ENCODE results near the gene TOX2.

TOX2 gene

GRCh38 chr20:43974695-43975094 is 60.0 kb downstream of the TOX2 start:
- DNase-seq (ENCODE audit: low read depth in 1 of 2, low spot score in 1 of 2) = no peak

- DNase-seq (ENCODE audit: low read depth in 1 of 2, low spot score in 1 of 2) = no peak
Observed at GRCh38 chr20:43975096-43975768, 60.6 kb downstream of the TOX2 start.

GRCh38 chr20:43976547-43976946 is 61.9 kb downstream of the TOX2 start:
- no peak for DNase-seq (ENCODE audit: low read depth in 1 of 2, low spot score in 1 of 2)

GRCh38 chr20:43977252-43977651 is 62.6 kb downstream of the TOX2 start:
- no peak for DNase-seq (ENCODE audit: low read depth in 1 of 2, low spot score in 1 of 2)

- no peak for DNase-seq (ENCODE audit: low read depth in 1 of 2, low spot score in 1 of 2)
Observed at GRCh38 chr20:43977962-43978361, 63.3 kb downstream of the TOX2 start.

GRCh38 chr20:43979576-43980105 is 65.0 kb downstream of the TOX2 start:
- no peak for DNase-seq (ENCODE audit: low read depth in 1 of 2, low spot score in 1 of 2)

- no peak for DNase-seq (ENCODE audit: low read depth in 1 of 2, low spot score in 1 of 2)
Observed at GRCh38 chr20:43981540-43981939, 66.9 kb downstream of the TOX2 start.

- no peak for DNase-seq (ENCODE audit: low read depth in 1 of 2, low spot score in 1 of 2)
Observed at GRCh38 chr20:43982016-43982415, 67.4 kb downstream of the TOX2 start.

GRCh38 chr20:43982886-43983285 is 68.2 kb downstream of the TOX2 start:
- no peak for DNase-seq (ENCODE audit: low read depth in 1 of 2, low spot score in 1 of 2)

- DNase-seq (ENCODE audit: low read depth in 1 of 2, low spot score in 1 of 2) = no peak
Observed at GRCh38 chr20:43983359-43983758, 68.7 kb downstream of the TOX2 start.

- DNase-seq (ENCODE audit: low read depth in 1 of 2, low spot score in 1 of 2) = no peak
Observed at GRCh38 chr20:43983904-43984361, 69.3 kb downstream of the TOX2 start.

- DNase-seq (ENCODE audit: low read depth in 1 of 2, low spot score in 1 of 2) = no peak
Observed at GRCh38 chr20:43984587-43984986, 69.9 kb downstream of the TOX2 start.

- DNase-seq (ENCODE audit: low read depth in 1 of 2, low spot score in 1 of 2) = no peak
Observed at GRCh38 chr20:43985121-43985520, 70.5 kb downstream of the TOX2 start.

GRCh38 chr20:43985608-43986316 is 71.1 kb downstream of the TOX2 start:
- DNase-seq (ENCODE audit: low read depth in 1 of 2, low spot score in 1 of 2) = no peak

GRCh38 chr20:43987018-43987417 is 72.4 kb downstream of the TOX2 start:
- no peak for DNase-seq (ENCODE audit: low read depth in 1 of 2, low spot score in 1 of 2)

- DNase-seq (ENCODE audit: low read depth in 1 of 2, low spot score in 1 of 2) = no peak
Observed at GRCh38 chr20:43987531-43987930, 72.9 kb downstream of the TOX2 start.

- DNase-seq (ENCODE audit: low read depth in 1 of 2, low spot score in 1 of 2) = no peak
Observed at GRCh38 chr20:43988451-43988850, 73.8 kb downstream of the TOX2 start.

GRCh38 chr20:43988867-43989266 is 74.2 kb downstream of the TOX2 start:
- DNase-seq (ENCODE audit: low read depth in 1 of 2, low spot score in 1 of 2) = no peak

GRCh38 chr20:43991261-43991660 is 76.6 kb downstream of the TOX2 start:
- no peak for DNase-seq (ENCODE audit: low read depth in 1 of 2, low spot score in 1 of 2)

GRCh38 chr20:43991982-43992381 is 77.3 kb downstream of the TOX2 start:
- DNase-seq (ENCODE audit: low read depth in 1 of 2, low spot score in 1 of 2) = no peak

- DNase-seq (ENCODE audit: low read depth in 1 of 2, low spot score in 1 of 2) = no peak
Observed at GRCh38 chr20:43992885-43993284, 78.2 kb downstream of the TOX2 start.

GRCh38 chr20:43993560-43993959 is 78.9 kb downstream of the TOX2 start:
- no peak for DNase-seq (ENCODE audit: low read depth in 1 of 2, low spot score in 1 of 2)

Data from activated T-helper 1 cell treated with anti-CD3 and anti-CD28 coated beads, Interleukin-2, amount 50 U/mL, for 16 hours (primary cell).